ENCODE results near the gene SORCS2. TPM values are rescaled to one million over a fixed set of nuclear protein-coding genes. Genes with fewer than 3 reads are reported as not detected.

SORCS2 gene
- total RNA-seq, 5 donors from 2014 or later (not counting 1 experiment from before 2014, with no cell fraction given), result 0.22 TPM; not detected in 4

GRCh38 chr4:7353846-7354610 is 161.7 kb downstream of the SORCS2 start:
- CTCF ChIA-PET, result no interaction called here
- Histone ChIP-seq H3K27ac (ENCODE audit: low read length) (no peak overlapping the region), H3K9me3 (no peaks in the 10 kb centered on the region), H3K27me3 (replicated peaks in 1 of 2; ENCODE audit: control insufficient read depth in 2 of 2, extremely low read depth in 1 of 2, insufficient read depth in 2 of 2, low read length in 1 of 2) (peaks cover 0 to 15% of the 10 kb centered on the region in 2 experiments), H3K36me3 (ENCODE audit: control insufficient read depth in 2 of 2, extremely low read depth in 1 of 2, insufficient read depth in 1 of 2, low read length in 1 of 2) (no peaks in the 10 kb centered on the region), H3K4me1 (ENCODE audit: control insufficient read depth in 1 of 2, extremely low read depth in 1 of 2, insufficient read depth in 2 of 2, low read length in 2 of 2) (no peaks in the 10 kb centered on the region), H3K4me3 (ENCODE audit: control insufficient read depth in 1 of 2, extremely low read depth in 1 of 2, low read length in 1 of 2) (no peak overlapping the region)
- no peak for ATAC-seq (replicated peaks in 1 of 4)
- Mint-ChIP-seq H3K4me1 (no peaks in the 10 kb centered on the region), H3K27ac (no peak overlapping the region), H3K9me3 (no peaks in the 10 kb centered on the region), H3K4me3 (no peak overlapping the region), H3K27me3 (peaks cover 18 to 21% of the 10 kb centered on the region in 2 donors), H3K36me3 (no peaks in the 10 kb centered on the region)
- 83% methylated on average over 12 of the region's 17 CpGs for whole genome bisulfite sequencing (ENCODE audit: insufficient coverage)
- DNase-seq, result no peak
- POLR2A ChIA-PET, result no interaction called here

GRCh38 chr4:7354927-7355326 is 162.6 kb downstream of the SORCS2 start:
- 58% methylated on average over 3 of the region's 5 CpGs for WGBS (ENCODE audit: insufficient coverage)
- H3K9me3 Mint-ChIP-seq, result no peaks in the 10 kb centered on the region
- CTCF ChIA-PET, result no interaction called here
- Histone ChIP-seq H3K4me3 (ENCODE audit: control insufficient read depth in 1 of 2, extremely low read depth in 1 of 2, low read length in 1 of 2) (no peak overlapping the region), H3K27ac (ENCODE audit: low read length) (no peak overlapping the region), H3K9me3 (no peaks in the 10 kb centered on the region), H3K27me3 (replicated peaks in 1 of 2; ENCODE audit: control insufficient read depth in 2 of 2, extremely low read depth in 1 of 2, insufficient read depth in 2 of 2, low read length in 1 of 2) (peaks cover 0 to 15% of the 10 kb centered on the region in 2 experiments), H3K4me1 (ENCODE audit: control insufficient read depth in 1 of 2, extremely low read depth in 1 of 2, insufficient read depth in 2 of 2, low read length in 2 of 2) (no peaks in the 10 kb centered on the region), H3K36me3 (ENCODE audit: control insufficient read depth in 2 of 2, extremely low read depth in 1 of 2, insufficient read depth in 1 of 2, low read length in 1 of 2) (no peaks in the 10 kb centered on the region)
- H3K4me1 Mint-ChIP-seq, result no peaks in the 10 kb centered on the region
- peaks cover 18 to 21% of the 10 kb centered on the region in 2 donors for H3K27me3 Mint-ChIP-seq
- no peaks in the 10 kb centered on the region for H3K36me3 Mint-ChIP-seq
- no peak overlapping the region for H3K4me3 Mint-ChIP-seq
- DNase-seq, result no peak
- no peak overlapping the region for H3K27ac Mint-ChIP-seq
- ATAC-seq (replicated peaks in 1 of 4), result no peak
- POLR2A ChIA-PET, result no interaction called here

- H3K27ac Mint-ChIP-seq, result no peak overlapping the region
- no peak for DNase-seq
- Histone ChIP-seq H3K36me3 (ENCODE audit: control insufficient read depth in 2 of 2, extremely low read depth in 1 of 2, insufficient read depth in 1 of 2, low read length in 1 of 2) (no peaks in the 10 kb centered on the region), H3K9me3 (no peaks in the 10 kb centered on the region), H3K4me3 (ENCODE audit: control insufficient read depth in 1 of 2, extremely low read depth in 1 of 2, low read length in 1 of 2) (no peak overlapping the region), H3K27me3 (replicated peaks in 1 of 2; ENCODE audit: control insufficient read depth in 2 of 2, extremely low read depth in 1 of 2, insufficient read depth in 2 of 2, low read length in 1 of 2) (peaks cover 0 to 15% of the 10 kb centered on the region in 2 experiments), H3K27ac (ENCODE audit: low read length) (no peak overlapping the region), H3K4me1 (ENCODE audit: control insufficient read depth in 1 of 2, extremely low read depth in 1 of 2, insufficient read depth in 2 of 2, low read length in 2 of 2) (no peaks in the 10 kb centered on the region)
- no peaks in the 10 kb centered on the region for H3K4me1 Mint-ChIP-seq
- H3K36me3 Mint-ChIP-seq, result no peaks in the 10 kb centered on the region
- peaks cover 18 to 21% of the 10 kb centered on the region in 2 donors for H3K27me3 Mint-ChIP-seq
- ChIA-PET CTCF (no interaction called here), POLR2A (no interaction called here)
- H3K9me3 Mint-ChIP-seq, result no peaks in the 10 kb centered on the region
- WGBS (ENCODE audit: insufficient coverage), result 67% methylated on average over 2 of the region's 3 CpGs
- no peak for ATAC-seq (replicated peaks in 1 of 4)
- H3K4me3 Mint-ChIP-seq, result no peak overlapping the region
Measured at GRCh38 chr4:7355795-7356194, 163.5 kb downstream of the SORCS2 start.

- ATAC-seq (replicated peaks in 1 of 4) (no peak), DNase-seq (no peak)
- ChIA-PET POLR2A (no interaction called here), CTCF (no interaction called here)
- no peak overlapping the region for H3K27ac Mint-ChIP-seq
- no peaks in the 10 kb centered on the region for H3K36me3 Mint-ChIP-seq
- Histone ChIP-seq H3K4me1 (ENCODE audit: control insufficient read depth in 1 of 2, extremely low read depth in 1 of 2, insufficient read depth in 2 of 2, low read length in 2 of 2) (no peaks in the 10 kb centered on the region), H3K27ac (ENCODE audit: low read length) (no peak overlapping the region), H3K27me3 (replicated peaks in 1 of 2; ENCODE audit: control insufficient read depth in 2 of 2, extremely low read depth in 1 of 2, insufficient read depth in 2 of 2, low read length in 1 of 2) (peaks cover 0 to 14% of the 10 kb centered on the region in 2 experiments), H3K4me3 (ENCODE audit: control insufficient read depth in 1 of 2, extremely low read depth in 1 of 2, low read length in 1 of 2) (no peak overlapping the region), H3K36me3 (ENCODE audit: control insufficient read depth in 2 of 2, extremely low read depth in 1 of 2, insufficient read depth in 1 of 2, low read length in 1 of 2) (no peaks in the 10 kb centered on the region), H3K9me3 (no peaks in the 10 kb centered on the region)
- 84% methylated on average over 7 of the region's 12 CpGs for WGBS (ENCODE audit: insufficient coverage)
- peaks cover 16 to 17% of the 10 kb centered on the region in 2 donors for H3K27me3 Mint-ChIP-seq
- no peak overlapping the region for H3K4me3 Mint-ChIP-seq
- no peaks in the 10 kb centered on the region for H3K9me3 Mint-ChIP-seq
- H3K4me1 Mint-ChIP-seq, result no peaks in the 10 kb centered on the region
Measured at GRCh38 chr4:7356667-7357310, 164.5 kb downstream of the SORCS2 start.

GRCh38 chr4:7357323-7357722 is 165.0 kb downstream of the SORCS2 start:
- CTCF ChIA-PET, result no interaction called here
- DNase-seq (no peak), ATAC-seq (replicated peaks in 1 of 4) (no peak)
- Histone ChIP-seq H3K27me3 (replicated peaks in 1 of 2; ENCODE audit: control insufficient read depth in 2 of 2, extremely low read depth in 1 of 2, insufficient read depth in 2 of 2, low read length in 1 of 2) (peaks cover 0 to 13% of the 10 kb centered on the region in 2 experiments), H3K9me3 (no peaks in the 10 kb centered on the region), H3K4me3 (ENCODE audit: control insufficient read depth in 1 of 2, extremely low read depth in 1 of 2, low read length in 1 of 2) (no peak overlapping the region), H3K36me3 (ENCODE audit: control insufficient read depth in 2 of 2, extremely low read depth in 1 of 2, insufficient read depth in 1 of 2, low read length in 1 of 2) (no peaks in the 10 kb centered on the region), H3K27ac (ENCODE audit: low read length) (no peak overlapping the region), H3K4me1 (ENCODE audit: control insufficient read depth in 1 of 2, extremely low read depth in 1 of 2, insufficient read depth in 2 of 2, low read length in 2 of 2) (no peaks in the 10 kb centered on the region)
- POLR2A ChIA-PET, result no interaction called here
- H3K27me3 Mint-ChIP-seq, result peaks cover 10 to 14% of the 10 kb centered on the region in 2 donors
- H3K36me3 Mint-ChIP-seq, result no peaks in the 10 kb centered on the region
- H3K27ac Mint-ChIP-seq, result no peak overlapping the region
- no peak overlapping the region for H3K4me3 Mint-ChIP-seq
- no peaks in the 10 kb centered on the region for H3K4me1 Mint-ChIP-seq
- WGBS (ENCODE audit: insufficient coverage), result 88% methylated on average over 6 of the region's 9 CpGs
- H3K9me3 Mint-ChIP-seq, result no peaks in the 10 kb centered on the region

GRCh38 chr4:7358100-7358735 is 165.9 kb downstream of the SORCS2 start:
- Histone ChIP-seq H3K27ac (ENCODE audit: low read length) (no peak overlapping the region), H3K27me3 (replicated peaks in 1 of 2; ENCODE audit: control insufficient read depth in 2 of 2, extremely low read depth in 1 of 2, insufficient read depth in 2 of 2, low read length in 1 of 2) (peaks cover 0 to 6% of the 10 kb centered on the region in 2 experiments), H3K4me3 (ENCODE audit: control insufficient read depth in 1 of 2, extremely low read depth in 1 of 2, low read length in 1 of 2) (no peak overlapping the region), H3K36me3 (ENCODE audit: control insufficient read depth in 2 of 2, extremely low read depth in 1 of 2, insufficient read depth in 1 of 2, low read length in 1 of 2) (no peaks in the 10 kb centered on the region), H3K4me1 (ENCODE audit: control insufficient read depth in 1 of 2, extremely low read depth in 1 of 2, insufficient read depth in 2 of 2, low read length in 2 of 2) (no peaks in the 10 kb centered on the region), H3K9me3 (no peaks in the 10 kb centered on the region)
- CTCF ChIA-PET, result no interaction called here
- no peaks in the 10 kb centered on the region for H3K4me1 Mint-ChIP-seq
- no peaks in the 10 kb centered on the region for H3K36me3 Mint-ChIP-seq
- no peak for ATAC-seq (replicated peaks in 1 of 4)
- no peaks in the 10 kb centered on the region for H3K9me3 Mint-ChIP-seq
- no peak for DNase-seq
- WGBS (ENCODE audit: insufficient coverage), result 81% methylated on average over 7 of the region's 11 CpGs
- POLR2A ChIA-PET, result no interaction called here
- H3K4me3 Mint-ChIP-seq, result no peak overlapping the region
- H3K27ac Mint-ChIP-seq, result no peak overlapping the region
- peaks cover 4 to 7% of the 10 kb centered on the region in 2 donors for H3K27me3 Mint-ChIP-seq
